SK-N-SH (cell line): ENCODE data around the gene RAB27B. TPM values are rescaled to one million over a fixed set of nuclear protein-coding genes. Genes with fewer than 3 reads are reported as not detected.

Experiments used
- CTCF ChIA-PET: fragments of 300-600, 350-600 bp; formaldehyde crosslinking; extraction: SDS; loops from one replicate; lab custom pipeline; 2021; lab: Yijun Ruan, JAX
- POLR2A ChIA-PET: fragments of 350-600 bp; sonication (Branson Sonifier 250); formaldehyde crosslinking; extraction: SDS; loops from one replicate; lab custom pipeline; 2020; ENCODE audit warnings: antibody characterized with exemption, inconsistent platforms; lab: Yijun Ruan, JAX
- DNase-seq: peaks from one replicate; pipeline ENCODE4 v3.0.0; 2012
- H2AFZ ChIP-seq: fragments of 200-600 bp; sonication (generic); 2 replicates; pipeline ENCODE4 v1.8.1; 2016; ENCODE audit warnings: antibody characterized with exemption, mild to moderate bottlenecking, low read depth
- H3F3A ChIP-seq: fragments of 200-600 bp; sonication (generic); replicated peaks from 2 replicates; pipeline ENCODE3; 2016; ENCODE audit warnings: antibody characterized with exemption, mild to moderate bottlenecking; ENCODE audit not compliant: insufficient read depth
- H3K27ac ChIP-seq, 2 experiments: fragments of 200-500 bp in 1 of 2; fragments of 200-600 bp in 1 of 2; sonication (Bioruptor generic) in 1 of 2; sonication (generic), shearing (Covaris generic) in 1 of 2; 2 replicates each; pipeline versions ENCODE4 v1.5.1 to v1.6.1; 2014 to 2016; ENCODE audit warnings: low read depth in 2 of 2, inconsistent platforms in 1 of 2, low read length in 1 of 2, mild to moderate bottlenecking in 1 of 2, mixed read lengths in 1 of 2
- H3K27me3 ChIP-seq: fragments of 200-600 bp; sonication (generic), shearing (Covaris generic); 2 replicates; pipeline ENCODE4 v1.6.1; 2016; ENCODE audit warnings: mixed run types; ENCODE audit not compliant: insufficient read depth
- H3K36me3 ChIP-seq, 2 experiments: fragments of 200-500 bp in 1 of 2; fragments of 200-600 bp in 1 of 2; sonication (Bioruptor generic) in 1 of 2; sonication (generic) in 1 of 2; replicated peaks in 1 of 2; 2 replicates each; pipeline versions ENCODE3 to v1.5.1; 2014 to 2016; ENCODE audit warnings: low read length in 1 of 2, mild to moderate bottlenecking in 1 of 2; ENCODE audit not compliant: insufficient read depth in 2 of 2, control insufficient read depth in 1 of 2
- H3K4me1 ChIP-seq, 2 experiments: fragments of 200-500 bp in 1 of 2; fragments of 200-600 bp in 1 of 2; sonication (Bioruptor generic) in 1 of 2; sonication (generic), shearing (Covaris generic) in 1 of 2; 2 replicates each; pipeline versions ENCODE4 v1.5.1 to v1.6.1; 2014 to 2016; ENCODE audit warnings: low read depth in 1 of 2, low read length in 1 of 2, mixed run types in 1 of 2; ENCODE audit not compliant: insufficient read depth in 2 of 2, control insufficient read depth in 1 of 2
- H3K4me2 ChIP-seq: fragments of 200-600 bp; sonication (generic), shearing (Covaris generic); 2 replicates; pipeline ENCODE4 v1.6.1; 2017; ENCODE audit warnings: mixed run types
- H3K4me3 ChIP-seq, 2 experiments: fragments of 200-500 bp in 1 of 2; fragments of 200-600 bp in 1 of 2; sonication (Bioruptor generic) in 1 of 2; sonication (generic), shearing (Covaris generic) in 1 of 2; 2 replicates each; pipeline versions ENCODE4 v1.5.1 to v1.8.1; 2014 to 2016; ENCODE audit warnings: low read depth in 2 of 2, inconsistent platforms in 1 of 2, low read length in 1 of 2, mild to moderate bottlenecking in 1 of 2, mixed read lengths in 1 of 2, moderate library complexity in 1 of 2
- H3K79me2 ChIP-seq: fragments of 200-600 bp; sonication (generic); 2 replicates; pipeline ENCODE4 v1.8.1; 2017; ENCODE audit warnings: mild to moderate bottlenecking; ENCODE audit not compliant: insufficient read depth
- H3K9ac ChIP-seq: fragments of 200-600 bp; sonication (generic); 2 replicates; pipeline ENCODE4 v1.6.1; 2017; ENCODE audit warnings: mixed run types
- H3K9me2 ChIP-seq: fragments of 200-600 bp; sonication (generic); 2 replicates; pipeline ENCODE4 v1.6.1; 2017; ENCODE audit warnings: mixed run types
- H3K9me3 ChIP-seq: fragments of 200-600 bp; sonication (generic); 2 replicates; pipeline ENCODE4 v1.6.1; 2017; ENCODE audit warnings: mixed run types, mild to moderate bottlenecking, moderate library complexity
- H4K20me1 ChIP-seq: fragments of 200-600 bp; sonication (generic); 2 replicates; pipeline ENCODE4 v1.6.1; 2017; ENCODE audit warnings: mild to moderate bottlenecking, mixed run types; ENCODE audit not compliant: insufficient read depth
- CHD2 ChIP-seq: fragments of 150-350 bp; IDR thresholded peaks from 2 replicates; pipeline ENCODE4 v1.6.1; 2018; ENCODE audit warnings: low read length; ENCODE audit not compliant: partially characterized antibody
- ELF1 ChIP-seq: IDR thresholded peaks from 2 replicates; pipeline ENCODE4 v1.4.0; 2012
- EP300 ChIP-seq, 2 experiments: IDR thresholded peaks; 2 replicates each; pipeline versions ENCODE4 v1.4.0 to v1.6.1; 2012; ENCODE audit warnings: borderline replicate concordance in 1 of 2, low read depth in 1 of 2, low read length in 1 of 2
- EZH2phosphoT487 ChIP-seq: fragments of 200-600 bp; sonication (generic); IDR thresholded peaks from 2 replicates; pipeline ENCODE4 v1.6.1; 2017; ENCODE audit warnings: low read depth, mixed run types, mild to moderate bottlenecking, antibody characterized with exemption, moderate library complexity, borderline replicate concordance
- FOXJ3 ChIP-seq: sonication (generic); formaldehyde crosslinking; IDR thresholded peaks from 2 replicates; pipeline ENCODE4 v1.5.1; 2020; ENCODE audit warnings: mild to moderate bottlenecking, missing genetic modification reagents
- FOXM1 ChIP-seq: IDR thresholded peaks from 2 replicates; pipeline ENCODE4 v1.4.0; 2012; ENCODE audit warnings: low read depth, mild to moderate bottlenecking
- GATA2 ChIP-seq: sonication (generic); formaldehyde crosslinking; IDR thresholded peaks from 2 replicates; pipeline ENCODE4 v1.5.0; 2020; ENCODE audit warnings: mild to moderate bottlenecking, missing genetic modification reagents
- NFIC ChIP-seq: IDR thresholded peaks from 2 replicates; pipeline ENCODE4 v1.4.0; 2012; ENCODE audit warnings: borderline replicate concordance
- RAD21 ChIP-seq: IDR thresholded peaks from 2 replicates; pipeline ENCODE4 v1.6.1; 2012; ENCODE audit warnings: mild to moderate bottlenecking, low read length
- RCOR1 ChIP-seq: fragments of 150-350 bp; IDR thresholded peaks from 2 replicates; pipeline ENCODE4 v1.6.1; 2017; ENCODE audit warnings: antibody characterized with exemption, low read length
- SMC3 ChIP-seq: IDR thresholded peaks from 2 replicates; pipeline ENCODE4 v1.6.1; 2012; ENCODE audit warnings: low read depth, low read length, improper control_type of control experiment
- TEAD4 ChIP-seq: IDR thresholded peaks from 2 replicates; pipeline ENCODE4 v1.4.0; 2012; ENCODE audit warnings: mild to moderate bottlenecking, borderline replicate concordance; ENCODE audit not compliant: insufficient read depth
- WGBS: methylation state at CpG from one replicate; pipeline ENCODE4 v1.1.6; 2017; ENCODE audit warnings: low lambda C conversion rate; 5-methylcytosine and 5-hydroxymethylcytosine counted together
- polyA plus RNA-seq, 3 experiments: library from polyadenylated mRNA; depleted of rRNA; stranded (reverse); fragments of >200 nt; gene quantifications; 2 replicates each; pipeline ENCODE4 v1.2.3, GENCODE V29; 2012
- TF ChIP-seq, protein P1 (sequence below): IDR thresholded peaks from 2 replicates; pipeline ENCODE4 v1.4.0; 2012; ENCODE audit warnings: low read depth, borderline replicate concordance
- TF ChIP-seq, protein P2 (sequence below): IDR thresholded peaks from 2 replicates; pipeline ENCODE4 v1.4.0; 2012; ENCODE audit warnings: low read depth
- TF ChIP-seq, protein P3 (sequence below): fragments of 150-350 bp; IDR thresholded peaks from 2 replicates; pipeline ENCODE4 v1.6.1; 2016; ENCODE audit warnings: mild to moderate bottlenecking, low read depth, low read length

The RAB27B gene
- polyA plus RNA-seq, 1 of the 3 experiments (the other 2 are of a cell fraction), result 0.56 TPM

DNA sequence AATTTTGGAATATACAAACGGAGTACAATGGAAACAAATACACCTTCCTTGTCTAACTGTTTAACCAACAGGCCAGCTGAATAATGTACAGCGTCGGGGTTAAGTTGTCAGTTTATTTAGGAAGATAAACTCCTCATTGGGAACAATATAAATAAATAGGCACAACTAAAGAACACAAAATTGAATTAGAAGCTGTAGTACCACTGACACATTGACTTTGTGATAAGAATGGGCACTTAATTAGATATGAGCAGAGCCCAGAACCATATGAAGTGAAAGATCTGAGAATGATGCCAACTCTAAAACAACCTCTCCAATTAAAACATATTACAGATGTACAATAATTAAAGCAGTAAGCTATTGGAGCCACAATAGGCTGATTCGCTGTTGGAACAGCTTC, 86.5 kb downstream of the RAB27B start:
- Histone ChIP-seq H3K9me2 (no peaks in the 10 kb centered on the region), H3K79me2 (no peaks in the 10 kb centered on the region), H3F3A (no peaks in the 10 kb centered on the region), H3K4me2 (no peak overlapping the region), H4K20me1 (no peaks in the 10 kb centered on the region), H3K27ac (no peak overlapping the region), H3K27me3 (no peaks in the 10 kb centered on the region), H3K9ac (no peak overlapping the region), H3K4me1 (peaks cover 0 to 26% of the 10 kb centered on the region in 2 experiments; a peak in 2 of 4 replicates), H3K9me3 (no peaks in the 10 kb centered on the region), H3K4me3 (no peak overlapping the region), H3K36me3 (no peaks in the 10 kb centered on the region), H2AFZ (no peak overlapping the region)
- ChIA-PET POLR2A (no interaction called here), CTCF (interaction anchor here (1.1 to 2.1 kb wide), 2 partner anchors 44 to 89 kb away, joined by 3 to 8 read pairs; no protein-coding TSS in a partner anchor)
- DNase-seq, result no peak
- 80% methylated on average over 4 of the region's 4 CpGs for WGBS
- no peak for TF ChIP-seq SMC3
- TF ChIP-seq EP300 (IDR thresholded peaks at IDR 0.05; ENCODE audit: borderline replicate concordance in 1 of 2, low read depth in 1 of 2, low read length in 1 of 2), result 0 out of 4 replicates have a peak, but pooled peaks of 1 of the 2 experiments have one; percentile 15
- TF ChIP-seq FOXM1, result no peak
- TF ChIP-seq, protein P1, sequence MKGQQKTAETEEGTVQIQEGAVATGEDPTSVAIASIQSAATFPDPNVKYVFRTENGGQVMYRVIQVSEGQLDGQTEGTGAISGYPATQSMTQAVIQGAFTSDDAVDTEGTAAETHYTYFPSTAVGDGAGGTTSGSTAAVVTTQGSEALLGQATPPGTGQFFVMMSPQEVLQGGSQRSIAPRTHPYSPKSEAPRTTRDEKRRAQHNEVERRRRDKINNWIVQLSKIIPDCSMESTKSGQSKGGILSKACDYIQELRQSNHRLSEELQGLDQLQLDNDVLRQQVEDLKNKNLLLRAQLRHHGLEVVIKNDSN, result no peak
- no peak for TF ChIP-seq TEAD4
- TF ChIP-seq ELF1, result no peak

DNA sequence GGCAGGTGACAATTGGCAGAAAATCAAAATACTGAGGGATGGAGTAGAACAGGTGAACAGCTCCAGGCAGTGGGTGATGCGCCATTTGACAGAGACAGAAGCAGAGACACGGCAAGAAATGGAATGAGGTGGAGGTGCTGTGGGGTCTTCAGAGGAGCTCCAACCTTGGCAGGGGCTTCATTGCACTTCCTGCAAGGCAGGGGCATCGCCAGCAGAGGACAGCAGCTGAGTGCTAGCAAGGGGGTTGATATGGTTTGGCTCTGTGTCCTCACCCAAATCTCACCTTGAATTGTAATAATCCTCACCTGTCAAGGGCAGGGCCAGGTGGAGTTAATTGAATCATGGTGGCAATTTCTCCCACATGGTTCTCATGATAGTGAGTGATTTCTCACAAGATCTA, 88.2 kb downstream of the RAB27B start:
- H3K9me2 ChIP-seq, result no peaks in the 10 kb centered on the region
- no peak overlapping the region for H2AFZ ChIP-seq
- DNase-seq, result no peak
- H4K20me1 ChIP-seq, result no peaks in the 10 kb centered on the region
- H3K9ac ChIP-seq, result no peak overlapping the region
- WGBS, result 85% methylated on average over 3 of the region's 3 CpGs
- H3K79me2 ChIP-seq, result no peaks in the 10 kb centered on the region
- H3K4me2 ChIP-seq, result no peak overlapping the region
- no peaks in the 10 kb centered on the region for H3F3A ChIP-seq
- ChIA-PET POLR2A (interaction anchor here (0.7 kb wide), 1 partner anchor 43 kb away, joined by 3 read pairs; no protein-coding TSS in a partner anchor), CTCF (interaction anchor here (1.1 to 2.1 kb wide), 3 partner anchors 9 to 46 kb away, joined by 4 to 8 read pairs (median 4); no protein-coding TSS in a partner anchor)
- H3K4me1 ChIP-seq, result peaks cover 0 to 26% of the 10 kb centered on the region in 2 experiments; a peak in 2 of 4 replicates
- H3K27ac ChIP-seq, result peak overlapping the region in 1 of 2 experiments; percentile 79; a peak in 1 of 4 replicates
- H3K9me3 ChIP-seq, result no peaks in the 10 kb centered on the region
- no peak overlapping the region for H3K4me3 ChIP-seq
- no peak for TF ChIP-seq NFIC
- TF ChIP-seq, protein P2, sequence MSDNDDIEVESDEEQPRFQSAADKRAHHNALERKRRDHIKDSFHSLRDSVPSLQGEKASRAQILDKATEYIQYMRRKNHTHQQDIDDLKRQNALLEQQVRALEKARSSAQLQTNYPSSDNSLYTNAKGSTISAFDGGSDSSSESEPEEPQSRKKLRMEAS, result no peak
- no peak for TF ChIP-seq CHD2
- no peak for TF ChIP-seq ELF1
- no peaks in the 10 kb centered on the region for H3K36me3 ChIP-seq
- H3K27me3 ChIP-seq, result no peaks in the 10 kb centered on the region

DNA sequence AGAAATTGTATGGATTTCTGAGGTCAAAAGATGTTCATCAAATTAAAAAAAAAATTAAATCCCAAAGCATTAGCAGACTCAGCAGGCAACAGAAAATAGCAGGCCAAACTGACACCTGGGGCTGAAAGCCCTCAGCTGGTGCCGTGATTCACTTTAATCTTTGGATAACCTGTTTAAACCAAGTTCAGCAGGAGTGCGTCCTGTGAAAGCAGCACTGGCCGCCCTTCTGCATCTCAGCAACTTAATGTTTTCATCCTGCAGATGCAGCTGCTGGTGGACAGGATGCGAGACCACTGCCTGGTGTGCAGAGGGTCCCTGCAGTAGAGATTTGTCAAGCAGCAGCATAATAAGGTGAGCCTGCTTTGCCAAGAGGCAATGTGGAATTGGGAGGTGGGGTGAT, 89.8 kb downstream of the RAB27B start:
- H3K27ac ChIP-seq, result peak overlapping the region in 1 of 2 experiments; percentile 93; a peak in 2 of 4 replicates
- H3K4me3 ChIP-seq, result no peak overlapping the region; a peak in 1 of 4 replicates
- ChIA-PET CTCF (interaction anchor here (1.1 to 2.0 kb wide), 4 partner anchors 10 to 239 kb away, joined by 3 to 4 read pairs (median 3); no protein-coding TSS in a partner anchor), POLR2A (interaction anchor here (1.0 kb wide), 1 partner anchor 47 kb away, joined by 3 read pairs; no protein-coding TSS in a partner anchor)
- peaks cover 0 to 26% of the 10 kb centered on the region in 2 experiments; a peak in 2 of 4 replicates for H3K4me1 ChIP-seq
- no peak overlapping the region for H2AFZ ChIP-seq
- H3K9me3 ChIP-seq, result no peaks in the 10 kb centered on the region
- no peaks in the 10 kb centered on the region for H3K36me3 ChIP-seq
- H3F3A ChIP-seq, result no peaks in the 10 kb centered on the region
- H3K27me3 ChIP-seq, result no peaks in the 10 kb centered on the region
- WGBS, result 79% methylated on average over 1 of the region's 4 CpGs
- DNase-seq, result peak; percentile 37
- H3K4me2 ChIP-seq, result no peak overlapping the region
- no peaks in the 10 kb centered on the region for H3K79me2 ChIP-seq
- TF ChIP-seq RCOR1 (peak; percentile 74; the same call in 1 of the 2 replicates), FOXJ3 (CRISPR knock-in tag) (peak; percentile 56; the same call in 1 of the 2 replicates), EZH2phosphoT487 (no peak), RAD21 (peak; percentile 12), GATA2 (CRISPR knock-in tag) (peak; percentile 70), EP300 (IDR thresholded peaks at IDR 0.05; ENCODE audit: borderline replicate concordance in 1 of 2, low read depth in 1 of 2, low read length in 1 of 2) (peak in 1 of 2 experiments; percentile 95; a peak in 2 of 4 replicates)
- TF ChIP-seq, protein P3, sequence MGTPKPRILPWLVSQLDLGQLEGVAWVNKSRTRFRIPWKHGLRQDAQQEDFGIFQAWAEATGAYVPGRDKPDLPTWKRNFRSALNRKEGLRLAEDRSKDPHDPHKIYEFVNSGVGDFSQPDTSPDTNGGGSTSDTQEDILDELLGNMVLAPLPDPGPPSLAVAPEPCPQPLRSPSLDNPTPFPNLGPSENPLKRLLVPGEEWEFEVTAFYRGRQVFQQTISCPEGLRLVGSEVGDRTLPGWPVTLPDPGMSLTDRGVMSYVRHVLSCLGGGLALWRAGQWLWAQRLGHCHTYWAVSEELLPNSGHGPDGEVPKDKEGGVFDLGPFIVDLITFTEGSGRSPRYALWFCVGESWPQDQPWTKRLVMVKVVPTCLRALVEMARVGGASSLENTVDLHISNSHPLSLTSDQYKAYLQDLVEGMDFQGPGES, result no peak
- TF ChIP-seq, all 33 proteins: peak for 5
- H3K9ac ChIP-seq, result no peak overlapping the region
- no peaks in the 10 kb centered on the region for H3K9me2 ChIP-seq
- H4K20me1 ChIP-seq, result no peaks in the 10 kb centered on the region
